Bone marrow (tissue), 2 donors: ENCODE measurements around the gene APLP1.
A peak's percentile ranks its signal among the peaks of the same experiment; 100 is the strongest.
"Not testable (repeated sequence)": the region's sequence is repeated elsewhere in the genome, so short reads cannot be mapped to it uniquely, and the experiment has no call there.

ENCODE experiments used
- DNase-seq, 2 donors: peaks; one replicate each; lab custom pipeline; 2025; lab: John Stamatoyannopoulos, UW

The APLP1 gene

GRCh38 chr19:35882114-35882832, 13.9 kb downstream of the APLP1 start:
- peak in 1 of 2 donors; percentile 45 for DNase-seq

- DNase-seq = no peak
These were observed 15.5 kb downstream of the APLP1 start for GRCh38 chr19:35883882-35884281.

GRCh38 chr19:35885225-35885738, 16.9 kb downstream of the APLP1 start:
- no peak for DNase-seq

- DNase-seq = no peak
These were observed 17.5 kb downstream of the APLP1 start for GRCh38 chr19:35885904-35886303.

DNA sequence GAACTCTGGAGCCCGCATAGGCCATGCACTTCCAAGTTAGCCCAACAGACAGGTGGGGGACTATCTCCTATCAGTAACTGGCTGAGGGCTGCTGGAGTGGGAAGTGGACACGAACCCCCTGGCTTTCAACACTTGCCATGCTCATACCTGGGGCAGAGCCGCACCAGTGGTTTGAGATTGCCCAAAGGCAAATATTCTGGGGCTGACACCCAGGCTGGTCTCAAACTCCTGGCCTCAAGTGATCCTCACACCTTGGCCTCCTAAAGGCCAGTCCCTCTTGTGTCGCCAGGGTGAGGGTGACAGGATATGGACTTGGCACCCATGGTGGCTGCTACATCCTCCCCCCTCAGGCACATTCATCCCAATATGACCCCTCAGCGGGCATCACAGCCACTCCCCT, 18.8 kb downstream of the APLP1 start:
- no peak for DNase-seq

DNA sequence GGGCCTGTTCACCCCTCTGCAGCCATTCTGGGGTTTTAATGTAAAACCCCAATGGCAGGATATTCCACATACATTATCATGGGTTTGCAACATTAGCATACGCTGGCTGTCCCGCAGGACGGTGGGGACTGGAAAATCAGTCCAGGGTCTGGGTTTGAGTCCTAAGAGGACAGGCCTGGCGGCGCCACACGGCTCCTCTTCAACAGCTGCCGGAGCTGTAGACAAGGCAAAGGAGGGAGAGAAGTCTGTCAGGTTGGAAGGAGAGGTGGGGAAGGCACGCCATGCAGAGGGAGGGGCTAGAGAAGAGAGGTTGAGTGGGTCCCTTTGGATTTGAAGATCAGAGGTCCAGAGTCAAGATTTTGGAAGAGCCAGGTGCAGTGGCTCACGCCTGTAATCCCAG, 20.0 kb downstream of the APLP1 start:
- no peak for DNase-seq

- DNase-seq = no peak
These were observed 21.2 kb downstream of the APLP1 start for GRCh38 chr19:35889370-35890112.

GRCh38 chr19:35890113-35890650, 21.8 kb downstream of the APLP1 start:
- no peak for DNase-seq

GRCh38 chr19:35891819-35892218, 23.4 kb downstream of the APLP1 start:
- DNase-seq = not testable (repeated sequence)

- DNase-seq = no peak
These were observed 26.0 kb downstream of the APLP1 start for GRCh38 chr19:35894342-35894741.

GRCh38 chr19:35895911-35896642, 27.7 kb downstream of the APLP1 start:
- no peak for DNase-seq

GRCh38 chr19:35896643-35897040, 28.3 kb downstream of the APLP1 start:
- no peak for DNase-seq

GRCh38 chr19:35897706-35898451, 29.5 kb downstream of the APLP1 start:
- DNase-seq = no peak

GRCh38 chr19:35898499-35898809, 30.1 kb downstream of the APLP1 start:
- no peak for DNase-seq

DNA sequence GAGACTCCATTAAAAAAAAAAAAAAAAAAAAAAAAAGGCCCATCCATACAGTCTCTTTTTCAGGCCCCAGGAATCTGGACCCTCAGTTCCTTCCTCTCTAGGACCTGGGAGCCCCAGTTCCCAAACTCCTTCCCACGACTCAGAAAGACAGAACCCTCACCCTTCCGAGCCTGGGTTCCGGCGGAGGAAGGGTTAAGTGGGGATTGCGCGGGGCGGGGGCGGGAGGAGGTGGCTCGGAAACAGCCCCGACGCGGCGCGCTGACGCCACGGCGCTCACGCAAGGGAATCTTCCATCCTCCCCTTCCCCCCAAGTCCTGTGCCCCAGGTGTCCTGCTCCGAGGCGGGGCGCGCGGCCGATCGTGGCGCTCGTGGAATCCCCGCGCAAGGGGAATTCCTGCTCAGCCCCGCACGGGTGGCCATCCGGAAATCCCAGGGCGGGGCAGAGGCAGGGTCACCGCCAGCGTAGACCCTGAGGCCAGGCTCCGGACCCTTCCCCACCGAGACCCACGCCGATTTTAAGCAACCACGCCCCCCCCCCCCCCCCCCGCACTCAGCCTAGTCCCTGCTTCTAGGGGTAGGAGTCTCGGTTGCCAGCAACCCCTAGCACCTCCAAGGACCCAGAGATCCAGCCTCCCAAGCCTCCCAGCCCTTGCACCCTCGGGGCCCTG, 31.3 kb downstream of the APLP1 start:
- DNase-seq = peak; percentile 37 to 62

DNA sequence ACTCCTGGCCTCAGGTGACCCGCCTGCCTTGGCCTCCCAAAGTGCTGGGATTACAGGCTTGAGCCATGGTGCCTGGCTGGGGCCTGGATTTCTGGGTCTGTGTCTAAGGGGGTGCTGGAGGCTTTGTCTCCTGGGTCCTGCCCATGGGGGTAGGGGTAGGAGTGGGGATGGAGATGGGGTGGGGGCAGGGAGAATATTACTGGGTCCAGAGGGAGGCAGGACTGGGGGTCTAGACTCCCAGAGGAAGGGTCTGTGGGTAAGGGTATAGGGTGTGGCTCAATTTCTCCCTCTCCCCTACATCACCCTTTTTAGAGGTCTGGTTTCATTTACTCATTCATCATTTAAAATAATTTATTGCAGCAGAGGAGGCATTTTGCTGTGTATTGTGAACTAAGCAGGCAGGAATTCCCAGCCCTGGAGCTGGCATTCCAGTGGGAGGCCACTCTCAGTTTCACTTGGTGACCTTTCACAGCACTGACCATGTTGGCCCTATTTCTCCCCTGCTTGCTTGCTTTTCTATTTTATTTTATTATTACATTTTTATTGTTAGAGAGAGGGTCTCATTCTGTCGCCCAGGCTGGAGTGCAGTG, 32.8 kb downstream of the APLP1 start:
- no peak for DNase-seq

- DNase-seq = peak; percentile 35 to 80
These were observed 33.7 kb downstream of the APLP1 start, which contains the start of gene HCST for GRCh38 chr19:35901854-35902661. HCST (plus strand) TSS chr19:35902529; CDS start chr19:35902594, 65 bp downstream.

DNA sequence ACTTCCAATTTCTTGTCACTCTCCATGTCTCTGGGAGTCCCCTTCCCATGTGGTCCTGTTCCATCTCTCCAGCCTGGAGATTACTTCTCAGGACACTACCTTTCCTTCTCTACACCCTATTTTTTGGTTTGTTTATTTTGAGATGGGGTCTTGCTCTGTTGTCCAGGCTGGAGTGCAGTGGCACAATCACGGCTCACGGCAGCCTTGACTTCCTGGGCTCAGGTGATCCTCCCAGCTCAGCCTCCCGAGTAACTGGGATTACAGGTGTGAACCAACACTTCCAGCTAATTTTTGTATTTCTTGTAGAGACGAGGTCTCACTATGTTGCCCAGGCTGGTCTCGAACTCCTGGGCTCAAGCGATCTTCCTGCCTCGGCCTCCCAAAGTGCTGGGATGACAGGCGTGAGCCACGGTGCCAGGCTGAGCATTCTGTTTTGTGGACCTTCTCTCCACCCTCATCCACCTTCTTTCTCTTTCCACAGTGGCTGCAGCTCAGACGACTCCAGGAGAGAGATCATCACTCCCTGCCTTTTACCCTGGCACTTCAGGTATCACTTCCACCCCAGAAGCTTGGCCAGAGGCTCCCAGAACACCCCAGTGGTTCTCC, 34.6 kb downstream of the APLP1 start:
- DNase-seq = no peak

GRCh38 chr19:35903550-35904179, 35.3 kb downstream of the APLP1 start:
- DNase-seq = peak; percentile 59 to 92
